T-helper 2 cell (primary cell): ENCODE data around the gene UBE2D1.
"Not testable (repeated sequence)": the region's sequence is repeated elsewhere in the genome, so short reads cannot be mapped to it uniquely, and the experiment has no call there.

ENCODE experiments used
- DNase-seq, 5 experiments: peaks; one replicate each; pipeline versions ENCODE4 v3.0.0 to v3.0.0-alpha.2; 2012 to 2022

The UBE2D1 gene

DNA sequence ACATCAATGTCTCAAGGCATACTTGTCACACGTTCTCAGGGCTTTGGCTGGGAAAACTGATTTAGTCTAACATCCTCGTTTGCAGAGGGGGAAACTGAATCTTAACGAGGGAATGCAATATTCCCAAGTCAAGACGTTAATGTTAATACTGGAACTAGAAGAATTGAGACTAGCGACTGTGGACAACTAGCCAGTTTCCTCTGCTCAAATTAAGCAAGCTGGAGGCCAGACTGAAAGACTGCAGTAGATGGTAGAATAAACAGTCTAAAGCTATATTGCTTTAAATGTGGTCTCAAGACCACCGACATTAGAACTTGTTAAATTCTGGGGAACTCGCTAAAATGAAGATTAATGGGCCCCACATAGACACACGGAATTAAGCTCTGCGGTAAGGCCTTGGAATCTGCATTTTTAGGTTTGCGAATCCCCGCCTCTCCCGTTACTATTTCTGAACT lies 49.8 kb downstream of the UBE2D1 start:
- peak in 1 of 5 experiments; percentile 0 for DNase-seq

DNA sequence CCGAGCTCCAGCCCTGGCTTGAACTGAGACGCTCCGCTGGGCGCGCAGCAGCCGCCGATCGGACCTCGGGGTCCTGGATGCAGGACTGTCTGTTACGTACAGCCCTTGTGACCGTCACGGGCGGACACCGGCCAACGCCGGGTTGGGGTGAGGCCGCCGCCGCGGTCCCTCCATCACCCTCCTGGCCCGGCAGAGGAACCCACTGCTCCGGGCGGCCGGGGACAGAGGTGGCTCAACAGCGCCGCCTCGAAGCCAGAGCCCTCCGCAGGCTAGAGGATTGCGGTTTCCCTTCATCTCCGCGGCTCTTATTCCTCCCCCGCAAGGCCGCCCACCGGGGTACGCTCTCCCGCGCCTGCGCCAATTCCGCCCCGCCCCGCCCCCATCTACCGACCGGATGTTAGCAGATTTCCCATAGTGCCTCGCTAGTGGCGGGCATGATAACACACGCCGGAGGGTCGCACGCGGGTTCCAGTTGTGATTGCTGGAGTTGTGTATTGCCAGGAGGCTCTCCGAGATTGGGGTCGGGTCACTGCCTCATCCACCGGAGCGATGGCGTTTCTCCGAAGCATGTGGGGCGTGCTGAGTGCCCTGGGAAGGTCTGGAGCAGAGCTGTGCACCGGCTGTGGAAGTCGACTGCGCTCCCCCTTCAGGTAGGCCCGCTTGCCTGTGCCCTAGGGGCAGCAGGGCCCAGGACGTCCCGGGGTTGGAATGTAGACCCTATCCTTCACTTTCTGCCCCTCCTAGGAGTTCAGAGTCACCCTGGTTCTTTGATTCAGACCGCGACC lies 50.4 kb downstream of the UBE2D1 start, which contains the start of gene TFAM:
TFAM (plus strand) TSS at position 412 of the 785 bp plus-strand sequence; CDS start at position 550, 138 bp downstream.
- DNase-seq: peak; percentile 89 to 96 (median 91)

DNA sequence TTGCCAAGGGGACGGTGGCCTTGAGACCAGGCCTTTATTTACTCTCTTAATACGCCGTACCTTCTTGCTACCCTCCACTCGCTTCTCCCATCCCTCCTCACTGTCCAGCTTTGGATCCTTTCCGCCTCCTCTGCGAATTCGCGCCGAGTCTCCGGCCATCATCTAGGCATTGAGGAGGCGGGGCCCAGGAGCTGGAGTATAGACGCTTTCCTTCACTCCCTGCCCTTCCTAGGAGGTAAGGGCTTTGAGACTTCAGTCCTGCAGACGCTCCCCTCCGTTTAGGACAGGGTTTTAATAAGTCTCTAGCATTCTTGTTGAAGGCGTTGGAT lies 50.9 kb downstream of the UBE2D1 start:
- DNase-seq: peak in 1 of 5 experiments; percentile 9

DNA sequence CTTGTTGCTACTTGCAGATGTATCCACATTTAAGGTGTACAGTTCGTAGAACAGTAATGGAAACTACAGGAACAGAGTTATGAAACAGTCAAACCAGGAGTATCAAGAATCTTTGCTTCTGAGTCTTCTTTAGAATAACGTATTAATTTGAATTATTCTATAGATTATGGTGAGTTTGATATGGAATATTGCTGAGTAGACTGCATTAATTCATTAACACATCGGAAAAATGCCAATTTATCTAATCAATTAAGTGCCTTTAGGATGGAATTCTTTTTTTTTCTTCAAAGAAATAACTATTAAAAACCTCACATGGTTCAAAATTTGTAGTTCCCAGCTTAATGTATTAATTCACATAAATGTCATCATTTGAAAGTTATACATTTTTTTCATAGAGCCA lies 54.2 kb downstream of the UBE2D1 start:
- DNase-seq: no peak

DNA sequence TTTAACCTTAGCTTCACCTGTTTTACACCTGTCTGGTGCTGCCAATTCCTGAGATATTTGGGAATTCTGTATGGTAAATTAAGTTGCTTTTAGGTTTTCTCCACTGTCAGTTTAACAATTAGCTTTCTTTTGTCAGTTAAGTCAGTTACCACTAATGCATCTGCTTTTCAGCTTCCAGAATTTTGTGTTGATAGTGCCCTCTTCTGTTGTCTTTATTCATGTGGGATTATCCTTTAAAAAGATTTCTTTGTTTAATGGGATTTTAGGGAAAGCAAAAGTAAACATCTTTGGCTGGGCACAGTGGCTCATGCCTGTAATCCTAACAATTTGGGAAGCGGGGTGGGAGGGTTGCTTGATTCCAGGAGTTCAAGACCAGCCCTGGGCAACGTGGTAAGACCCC lies 58.5 kb downstream of the UBE2D1 start:
- no peak for DNase-seq

DNA sequence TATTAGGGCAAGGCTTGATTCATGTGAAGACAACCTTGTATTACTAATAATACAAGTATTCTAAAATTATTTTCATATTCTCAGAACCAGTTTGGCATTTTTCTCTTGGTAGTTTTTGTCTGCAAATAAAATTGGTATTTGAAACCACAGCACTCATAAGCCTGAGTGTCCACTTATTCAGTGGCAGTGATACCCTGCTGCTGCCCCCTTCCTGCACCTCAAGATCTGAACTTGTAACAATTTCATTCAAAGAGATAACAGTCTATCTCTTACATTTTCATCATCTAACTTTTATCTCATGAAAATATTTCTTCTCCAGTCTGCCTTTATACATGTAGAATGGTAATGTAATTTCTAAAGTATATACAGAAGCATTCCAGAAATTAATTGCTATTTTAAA lies 59.7 kb downstream of the UBE2D1 start:
- no peak for DNase-seq

DNA sequence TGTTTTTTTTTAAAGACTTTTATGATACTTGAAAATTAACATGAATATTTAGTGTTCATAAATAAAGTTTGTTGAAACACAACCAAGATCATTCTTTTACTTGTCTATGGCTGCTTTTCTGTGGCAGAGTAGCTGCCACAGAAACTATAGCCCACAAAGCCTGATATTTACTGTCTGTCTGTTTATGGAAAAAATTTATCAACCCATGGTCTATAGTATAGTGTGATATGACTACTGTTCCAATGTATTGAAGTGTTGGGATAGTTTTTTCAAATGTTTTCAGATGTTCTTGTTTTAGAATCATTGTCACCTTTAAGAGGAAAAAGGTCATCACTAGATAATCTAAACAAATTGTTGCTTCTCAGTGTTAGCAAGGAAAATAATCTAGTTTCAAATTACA lies 61.3 kb downstream of the UBE2D1 start:
- DNase-seq: no peak

DNA sequence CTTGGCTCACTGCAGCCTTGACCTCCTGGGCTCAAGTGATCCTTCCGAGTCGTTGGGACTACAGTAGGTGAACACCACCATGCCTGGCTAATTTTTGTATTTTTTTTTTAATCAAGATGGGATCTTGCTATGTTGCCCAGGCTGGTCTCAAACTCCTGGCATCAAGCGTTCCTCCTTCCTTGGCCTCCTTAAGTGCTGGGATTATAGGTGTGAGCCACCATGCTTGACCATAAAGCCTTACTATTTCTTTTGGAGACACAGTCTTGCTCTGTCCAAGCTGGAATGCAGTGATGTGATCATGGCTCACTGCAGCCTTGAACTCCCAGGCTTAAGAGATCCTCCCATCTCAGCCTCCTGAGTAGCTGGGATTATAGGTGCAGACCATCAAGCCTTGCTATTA lies 63.0 kb downstream of the UBE2D1 start:
- no peak for DNase-seq

DNA sequence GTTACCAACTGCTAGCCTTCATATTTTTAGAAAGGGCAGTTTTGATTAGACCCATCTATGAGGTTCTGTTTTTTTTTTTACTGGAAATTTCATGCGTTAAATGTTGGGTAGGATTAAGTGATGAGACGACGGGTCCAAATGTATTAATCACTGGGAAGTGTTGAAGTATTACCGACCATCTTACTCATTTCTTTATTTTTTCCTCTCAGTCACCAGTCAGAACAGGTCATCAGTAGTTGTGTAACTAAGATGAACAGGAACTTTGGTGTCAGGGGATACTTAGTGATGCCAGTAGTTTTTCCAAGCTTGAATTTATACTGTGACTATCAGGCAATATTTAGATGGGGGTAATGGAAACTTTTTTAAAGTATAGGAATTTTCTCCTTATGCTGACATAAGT lies 64.6 kb downstream of the UBE2D1 start:
- DNase-seq: no peak

DNA sequence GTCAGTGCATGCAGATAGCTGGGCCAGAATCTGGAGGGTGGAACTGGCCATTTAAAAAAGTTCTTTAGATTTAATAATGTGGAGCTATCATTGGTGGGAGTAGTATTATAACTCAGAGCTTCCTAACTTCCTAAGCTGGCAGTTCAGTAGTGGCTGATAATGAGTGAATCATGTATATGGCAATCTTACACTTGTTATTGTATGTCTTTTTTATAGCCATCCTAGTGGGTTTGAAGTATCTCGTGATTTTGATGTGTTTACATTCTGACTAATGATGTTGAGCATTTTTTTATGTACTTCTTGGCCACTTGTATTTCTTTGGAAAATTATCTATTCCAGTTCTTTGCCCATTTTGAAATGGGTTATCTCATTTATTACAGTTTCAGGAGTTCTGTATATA lies 65.8 kb downstream of the UBE2D1 start:
- no peak for DNase-seq

DNA sequence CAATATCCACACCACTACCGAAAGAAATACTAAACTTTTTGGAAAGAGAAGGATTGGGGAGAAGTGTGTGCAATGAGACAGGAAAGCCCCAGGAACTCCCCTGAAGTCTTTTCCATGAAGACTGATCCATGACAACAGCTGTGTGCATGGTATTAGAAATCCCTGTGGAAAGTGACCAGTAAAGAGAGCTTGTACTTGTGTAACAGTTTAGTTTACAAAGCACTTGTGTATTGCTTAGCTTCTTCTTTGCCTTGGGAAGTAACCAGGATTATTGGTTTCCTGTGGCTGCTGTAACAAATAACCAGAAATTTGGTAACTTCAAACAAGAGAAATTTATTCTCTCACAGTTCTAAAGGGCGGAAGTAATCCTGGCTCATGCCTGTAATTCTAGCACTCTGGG lies 69.2 kb downstream of the UBE2D1 start:
- no peak for DNase-seq

DNA sequence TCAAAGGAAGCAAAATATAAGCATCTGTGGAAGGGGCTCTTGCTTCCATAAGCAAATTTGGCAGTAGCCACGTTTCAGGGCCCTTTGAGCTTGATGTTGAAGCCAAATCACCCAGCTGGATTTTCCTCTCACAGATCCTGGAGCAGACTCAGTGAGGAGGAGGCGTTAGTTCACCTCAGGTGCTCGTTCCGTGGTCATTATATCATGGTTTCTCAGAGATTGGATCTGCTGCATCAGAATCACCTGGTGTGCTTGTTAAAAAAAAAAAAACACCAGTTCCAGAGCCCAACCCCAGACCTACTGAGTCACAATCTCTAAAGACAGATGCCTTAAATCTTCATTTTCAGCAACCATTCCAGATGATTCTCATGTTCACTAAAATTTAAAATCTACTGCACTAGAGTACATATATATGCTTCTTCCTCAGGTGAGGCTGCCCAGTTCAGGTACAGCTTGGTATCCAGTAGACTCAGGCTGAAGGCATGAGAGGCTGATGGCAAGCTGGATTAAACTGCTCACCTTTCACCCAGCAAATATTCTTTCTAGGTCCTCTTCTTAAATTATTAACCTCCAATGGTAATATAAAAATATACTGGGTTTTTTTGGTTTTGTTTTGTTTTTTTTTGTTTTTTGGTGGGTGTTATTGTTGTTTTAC lies 75.3 kb downstream of the UBE2D1 start:
- DNase-seq: no peak

DNA sequence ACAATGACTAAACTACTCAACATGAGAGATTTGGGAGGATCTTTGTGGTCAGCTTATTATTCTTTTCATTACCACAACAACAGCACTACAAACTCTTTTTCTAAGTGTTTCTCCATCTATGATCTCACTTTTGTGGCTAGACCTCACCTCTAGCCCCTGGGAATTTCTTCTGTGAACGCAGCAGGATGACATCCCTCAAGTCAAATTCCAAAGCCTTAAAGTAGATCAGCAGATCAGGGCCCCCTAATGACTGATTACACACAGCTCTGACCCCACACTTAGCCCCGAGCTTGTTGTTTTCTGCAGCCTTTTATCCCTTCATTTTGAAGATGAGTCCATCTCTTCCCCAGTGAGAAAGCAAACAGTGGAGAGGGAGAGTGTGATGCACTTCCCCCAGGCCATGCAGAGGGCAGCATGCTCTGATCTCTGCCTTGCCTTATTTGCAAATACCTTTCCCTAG lies 77.7 kb downstream of the UBE2D1 start:
- no peak for DNase-seq

DNA sequence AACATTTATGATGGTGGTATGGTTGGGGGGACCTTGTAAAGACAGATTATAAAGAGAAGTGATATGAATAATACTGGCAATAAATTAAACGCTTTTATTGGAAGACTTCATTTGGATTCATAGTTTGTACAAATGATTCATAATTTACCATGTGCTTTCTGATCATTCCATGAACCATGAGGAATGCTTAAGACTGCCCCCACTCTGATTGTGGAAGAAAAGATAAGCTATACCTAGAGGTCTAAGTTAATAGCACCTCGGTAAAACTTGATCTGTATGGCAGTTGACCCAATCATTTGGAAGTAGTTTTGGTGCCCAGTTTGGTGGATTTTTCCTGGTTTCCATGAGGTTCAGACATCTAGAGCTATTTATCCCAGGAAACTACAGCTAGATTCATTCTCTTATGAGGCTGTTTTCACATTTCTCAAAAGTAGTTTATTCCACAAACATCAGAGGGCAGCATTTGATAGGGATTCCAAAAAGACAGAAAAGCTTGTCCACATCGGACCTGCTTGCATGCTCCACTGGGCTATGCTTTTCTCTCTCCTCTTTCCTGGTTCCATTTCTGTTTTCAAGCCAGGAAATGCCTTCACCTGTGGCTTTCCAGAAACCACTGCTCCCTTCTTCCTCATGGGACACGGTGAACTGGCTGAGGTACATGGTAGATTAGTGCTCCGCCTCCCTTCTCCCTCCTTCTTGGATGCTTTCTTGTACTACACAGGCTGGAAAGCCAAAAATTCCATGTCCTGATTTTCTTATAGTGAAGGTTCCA lies 79.7 kb downstream of the UBE2D1 start:
- no peak for DNase-seq

DNA sequence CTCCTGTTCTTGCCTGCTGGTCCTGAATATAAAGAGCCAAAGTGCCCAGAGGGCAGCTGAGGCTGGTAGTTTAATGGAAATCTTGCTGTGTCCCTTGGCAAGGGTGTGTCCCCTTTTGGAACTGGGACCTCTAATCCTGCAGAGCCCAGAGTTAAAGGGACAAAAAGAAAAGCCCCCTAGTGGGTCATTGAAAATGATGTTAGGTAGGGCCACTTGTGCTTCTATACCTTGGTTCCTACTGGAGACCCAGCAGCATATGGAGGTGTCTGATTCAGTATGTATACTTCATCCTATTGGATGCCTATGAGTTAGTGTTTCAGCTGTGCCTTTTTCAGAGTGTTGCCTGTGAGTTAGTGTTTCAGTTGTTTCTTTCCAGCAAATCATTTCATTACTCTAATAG lies 81.0 kb downstream of the UBE2D1 start:
- DNase-seq: no peak

DNA sequence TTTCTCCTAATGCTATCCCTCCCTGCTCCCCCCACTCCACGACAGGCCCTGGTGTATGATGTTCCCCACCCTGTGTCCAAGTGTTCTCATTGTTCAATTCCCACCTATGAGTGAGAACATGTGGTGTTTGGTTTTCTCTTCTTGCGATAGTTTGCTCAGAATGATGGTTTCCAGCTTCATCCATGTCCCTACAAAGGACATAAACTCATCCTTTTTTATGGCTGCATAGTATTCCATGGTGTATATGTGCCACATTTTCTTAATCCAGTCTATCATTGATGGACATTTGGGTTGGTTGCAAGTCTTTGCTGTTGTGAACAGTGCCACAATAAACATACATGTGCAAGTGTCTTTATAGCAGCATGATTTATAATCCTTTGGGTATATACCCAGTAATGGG lies 83.1 kb downstream of the UBE2D1 start:
- DNase-seq: not testable (repeated sequence)
